Fibroblast of skin of abdomen (primary cell): ENCODE results near the gene DNAJB14.

Experiments used
- DNase-seq: peaks from one replicate; pipeline ENCODE4 v3.0.0-alpha.2; 2013

The DNAJB14 gene

GRCh38 chr4:99861120-99861905, 85.1 kb downstream of the DNAJB14 start:
- DNase-seq: no peak

GRCh38 chr4:99860521-99860920, 85.9 kb downstream of the DNAJB14 start:
- DNase-seq: no peak

GRCh38 chr4:99859618-99860017, 86.8 kb downstream of the DNAJB14 start:
- DNase-seq: no peak

GRCh38 chr4:99857307-99857706, 89.1 kb downstream of the DNAJB14 start:
- no peak for DNase-seq

- peak; percentile 15 for DNase-seq
Observed at GRCh38 chr4:99856166-99856565, 90.3 kb downstream of the DNAJB14 start.

- DNase-seq: no peak
Observed at GRCh38 chr4:99855678-99856077, 90.7 kb downstream of the DNAJB14 start.

- no peak for DNase-seq
Observed at GRCh38 chr4:99853999-99854398, 92.4 kb downstream of the DNAJB14 start.

GRCh38 chr4:99853190-99853589, 93.2 kb downstream of the DNAJB14 start:
- no peak for DNase-seq

- DNase-seq: no peak
Observed at GRCh38 chr4:99852199-99852749, 94.1 kb downstream of the DNAJB14 start.

- no peak for DNase-seq
Observed at GRCh38 chr4:99848591-99849001, 97.8 kb downstream of the DNAJB14 start.

- no peak for DNase-seq
Observed at GRCh38 chr4:99847362-99847976, 98.9 kb downstream of the DNAJB14 start.

- DNase-seq: no peak
Observed at GRCh38 chr4:99846891-99847290, 99.5 kb downstream of the DNAJB14 start.
